HUES48 (cell line): Measurements from ENCODE around the gene KLHL29.

Experiments
- H3K27ac ChIP-seq: one replicate; pipeline ENCODE4 v1.7.0; 2013; ENCODE audit warnings: low read depth, low read length, inconsistent platforms
- H3K27me3 ChIP-seq: 2 replicates; pipeline ENCODE4 v1.6.1; 2013; ENCODE audit warnings: mild to moderate bottlenecking, low read length; ENCODE audit not compliant: control insufficient read depth, insufficient read depth
- H3K36me3 ChIP-seq: 2 replicates; pipeline ENCODE4 v1.6.1; 2013; ENCODE audit warnings: low read length; ENCODE audit not compliant: control insufficient read depth, insufficient read depth
- H3K4me1 ChIP-seq: 2 replicates; pipeline ENCODE4 v1.6.1; 2013; ENCODE audit warnings: mild to moderate bottlenecking, low read length; ENCODE audit not compliant: control insufficient read depth, insufficient read depth
- H3K4me3 ChIP-seq: 2 replicates; pipeline ENCODE4 v1.5.1; 2013; ENCODE audit warnings: mild to moderate bottlenecking, low read depth, low read length
- H3K9ac ChIP-seq: 2 replicates; pipeline ENCODE4 v1.6.1; 2013; ENCODE audit warnings: mild to moderate bottlenecking, low read depth, low read length, moderate library complexity
- H3K9me3 ChIP-seq: 2 replicates; pipeline ENCODE4 v1.6.1; 2013; ENCODE audit warnings: low read length; ENCODE audit not compliant: control insufficient read depth, insufficient read depth

Gene KLHL29

DNA sequence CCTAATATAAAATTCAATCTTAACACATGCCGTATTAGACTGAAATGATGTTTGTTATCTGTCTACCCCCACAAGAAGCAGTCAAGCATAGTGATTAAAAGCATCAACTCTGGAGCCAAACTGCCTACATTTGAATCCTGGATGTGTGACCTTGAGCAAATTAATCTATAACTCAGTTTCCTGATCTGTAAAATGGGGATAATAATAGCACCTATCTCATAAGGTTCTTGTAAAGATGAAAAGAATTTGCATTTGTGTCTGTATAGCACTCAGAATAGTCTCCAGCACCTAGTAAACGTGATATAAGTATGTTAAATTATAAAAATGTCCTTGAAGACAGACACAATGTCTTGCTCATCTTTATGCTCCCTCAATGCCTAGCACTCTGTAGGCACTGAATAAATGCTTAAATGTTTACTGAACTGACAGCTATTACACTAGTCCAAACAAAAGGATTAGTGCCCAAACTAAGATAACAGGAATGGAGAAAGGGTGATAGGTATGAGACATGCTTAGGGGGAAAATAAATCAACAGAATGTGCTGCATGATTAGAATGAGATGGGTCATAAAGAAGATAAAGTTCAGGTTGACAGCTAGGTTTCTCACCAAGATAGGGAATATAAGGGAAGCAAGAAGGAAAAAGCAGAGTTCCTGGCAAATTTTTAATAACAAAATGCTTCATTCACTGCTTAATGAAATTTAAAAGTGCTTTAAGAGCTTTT, 361.3 kb downstream of the KLHL29 start:
- Histone ChIP-seq H3K9me3 (no peaks in the 10 kb centered on the region), H3K27ac (no peak overlapping the region), H3K36me3 (no peaks in the 10 kb centered on the region), H3K27me3 (no peaks in the 10 kb centered on the region), H3K9ac (no peak overlapping the region), H3K4me3 (no peak overlapping the region), H3K4me1 (peaks cover 22% of the 10 kb centered on the region)

DNA sequence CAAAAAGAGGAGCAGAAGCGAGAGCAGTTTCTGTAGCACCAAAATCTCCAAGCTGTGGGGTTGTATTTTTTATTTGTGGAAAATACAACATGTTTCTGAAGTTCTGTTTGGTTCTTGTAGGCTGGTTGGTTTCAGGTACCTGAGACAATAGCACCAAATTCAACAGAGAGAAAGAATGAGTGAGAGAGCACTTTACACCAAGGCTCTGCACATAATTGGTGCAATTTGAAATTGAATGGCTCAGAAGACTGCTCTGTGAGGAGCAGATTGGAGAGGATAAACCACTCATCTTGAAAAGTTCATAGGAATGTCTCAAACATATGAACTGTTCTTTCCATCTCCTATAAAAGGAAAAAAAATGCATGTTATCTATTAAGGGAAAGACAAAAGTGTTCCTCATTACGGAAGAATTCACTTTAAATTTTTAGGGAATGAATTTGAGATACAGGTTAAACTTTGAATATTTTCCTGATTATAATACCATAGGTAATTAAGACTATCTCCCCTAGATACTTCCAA, 366.8 kb downstream of the KLHL29 start:
- Histone ChIP-seq H3K4me3 (peak overlapping the region; percentile 8; the same call in 1 of the 2 replicates), H3K27me3 (no peaks in the 10 kb centered on the region), H3K36me3 (peaks cover 2% of the 10 kb centered on the region; the same call in 1 of the 2 replicates), H3K9ac (0 out of 2 replicates have a peak overlapping the region, but pooled peaks have one; percentile 10), H3K4me1 (peaks cover 44% of the 10 kb centered on the region), H3K27ac (peak overlapping the region; percentile 71), H3K9me3 (no peaks in the 10 kb centered on the region)

DNA sequence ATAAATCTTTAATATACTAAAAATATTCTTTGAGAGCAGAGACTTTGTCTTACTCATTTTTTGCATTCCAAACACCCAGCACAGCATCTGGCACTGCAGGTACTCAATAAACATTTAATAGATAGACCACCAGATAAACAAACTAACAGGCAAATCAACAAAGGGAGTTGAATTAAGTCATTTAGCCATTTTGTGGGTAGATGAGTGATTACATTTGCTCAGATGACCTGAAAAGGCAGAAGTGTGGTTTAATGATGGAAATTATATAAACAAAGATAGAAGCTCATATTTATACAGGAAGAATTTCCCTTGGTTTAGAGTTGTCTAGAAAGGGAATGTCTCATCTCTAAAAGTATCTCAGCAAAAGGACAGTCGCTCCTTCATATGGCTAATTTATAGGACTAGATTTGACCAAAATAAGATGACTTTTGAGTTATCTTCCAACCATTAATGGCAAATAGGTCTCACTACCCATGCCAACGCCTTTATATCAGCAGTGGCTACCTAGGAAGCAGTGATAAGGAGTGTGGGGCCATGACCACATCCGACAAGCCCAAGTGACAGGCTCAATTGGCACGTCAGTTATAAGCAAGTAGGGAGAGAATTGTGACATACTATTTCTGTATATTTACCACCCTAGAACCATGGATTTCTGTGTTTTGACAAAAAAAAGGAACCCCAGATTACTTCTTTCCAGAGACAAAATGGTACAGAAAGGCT, 368.5 kb downstream of the KLHL29 start:
- H3K4me3 ChIP-seq: no peak overlapping the region
- peaks cover 52% of the 10 kb centered on the region for H3K4me1 ChIP-seq
- H3K27ac ChIP-seq: no peak overlapping the region
- H3K27me3 ChIP-seq: no peaks in the 10 kb centered on the region
- no peak overlapping the region for H3K9ac ChIP-seq
- no peaks in the 10 kb centered on the region for H3K9me3 ChIP-seq
- H3K36me3 ChIP-seq: peaks cover 15% of the 10 kb centered on the region

DNA sequence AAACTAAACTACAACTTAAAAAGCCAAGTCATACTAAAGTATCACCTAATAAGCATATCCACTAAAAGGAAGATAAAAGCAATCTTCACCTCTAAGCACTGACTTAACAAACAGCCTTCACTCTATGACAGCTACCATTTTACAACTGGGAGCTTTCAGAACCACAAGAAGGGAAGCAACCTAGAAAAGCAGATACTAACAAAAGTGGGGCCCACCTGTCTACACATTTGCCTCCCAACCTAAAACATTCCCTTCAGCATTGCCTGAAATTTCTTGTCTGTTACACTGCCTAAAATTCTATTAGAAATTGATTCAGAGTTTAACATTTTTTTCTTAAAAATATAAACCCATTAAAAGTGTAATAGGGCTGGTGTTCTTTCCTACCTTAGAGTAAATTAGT, 370.0 kb downstream of the KLHL29 start:
- H3K27me3 ChIP-seq: no peaks in the 10 kb centered on the region
- H3K4me1 ChIP-seq: peaks cover 43% of the 10 kb centered on the region
- no peak overlapping the region for H3K27ac ChIP-seq
- no peak overlapping the region for H3K4me3 ChIP-seq
- H3K9me3 ChIP-seq: no peaks in the 10 kb centered on the region
- H3K36me3 ChIP-seq: peaks cover 15% of the 10 kb centered on the region
- H3K9ac ChIP-seq: no peak overlapping the region

DNA sequence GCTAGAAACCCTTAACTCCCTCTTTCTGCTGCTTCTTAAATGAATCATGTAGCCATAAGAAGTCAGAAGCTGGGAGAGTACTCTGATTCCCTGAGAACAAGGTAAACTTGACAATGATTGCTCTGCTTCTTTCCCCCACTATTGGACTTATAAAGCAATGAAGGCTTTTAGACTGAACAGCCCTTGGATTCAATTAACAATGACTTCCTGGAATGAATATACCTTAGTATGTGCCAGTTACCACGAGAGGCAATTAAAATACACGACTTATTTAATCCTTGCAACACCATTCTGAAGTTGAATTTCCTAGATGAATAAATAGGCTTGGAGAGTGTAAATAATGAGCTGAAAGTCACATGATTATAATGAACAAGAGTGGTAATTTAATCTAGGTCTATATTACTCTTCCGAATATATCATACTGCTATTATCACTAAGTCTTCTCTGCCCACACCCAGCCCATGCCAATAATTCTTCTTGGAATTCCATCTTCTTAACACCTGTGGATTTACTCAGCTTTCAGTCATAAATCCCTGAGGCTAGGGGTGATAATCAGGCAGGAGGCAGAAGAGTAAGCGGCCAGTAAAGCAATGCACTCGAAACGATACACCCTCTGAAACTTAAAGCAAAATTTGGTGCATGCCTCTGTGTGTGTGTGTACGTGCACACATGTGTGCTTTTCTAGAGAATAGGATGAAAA, 371.8 kb downstream of the KLHL29 start:
- H3K36me3 ChIP-seq: peaks cover 20% of the 10 kb centered on the region
- peaks cover 26% of the 10 kb centered on the region for H3K4me1 ChIP-seq
- H3K4me3 ChIP-seq: no peak overlapping the region

DNA sequence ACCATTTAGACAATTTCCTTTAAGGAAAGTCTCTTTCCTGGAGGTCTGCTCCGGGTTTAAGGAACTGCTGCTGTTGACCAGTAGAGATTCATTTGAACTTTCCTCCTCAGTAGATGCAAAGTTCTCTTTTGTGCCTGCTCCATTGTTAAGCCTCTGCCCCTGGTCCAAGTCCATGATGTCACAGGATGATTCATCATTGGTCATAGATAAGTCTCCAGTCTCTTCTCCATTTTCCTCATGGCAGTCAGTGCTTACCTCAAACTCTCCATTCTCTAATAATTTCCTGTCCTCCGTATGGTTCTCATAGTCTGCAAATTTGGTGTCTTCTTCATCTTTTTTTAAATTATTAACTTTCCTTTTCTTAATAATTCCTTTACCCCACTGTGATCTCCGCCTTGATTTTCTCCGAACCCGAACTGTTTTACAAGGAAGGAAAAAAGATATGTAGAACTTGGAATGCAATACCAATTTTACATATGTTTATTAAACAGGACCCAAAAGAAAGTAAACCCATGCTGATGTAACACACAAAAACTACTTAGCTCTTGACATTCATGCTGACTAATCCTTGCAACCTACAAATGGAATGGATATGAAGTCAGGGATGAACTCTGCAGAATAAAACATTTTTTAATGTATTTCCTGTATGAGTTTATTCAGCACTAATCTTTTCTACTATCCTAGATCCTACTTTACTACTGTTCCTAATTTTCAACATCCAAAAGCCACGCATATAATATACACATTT, 372.9 kb downstream of the KLHL29 start:
- H3K4me1 ChIP-seq: peaks cover 21% of the 10 kb centered on the region
- no peak overlapping the region for H3K4me3 ChIP-seq
- H3K27ac ChIP-seq: peak overlapping the region; percentile 64
- H3K36me3 ChIP-seq: peaks cover 24% of the 10 kb centered on the region
- no peak overlapping the region for H3K9ac ChIP-seq
- no peaks in the 10 kb centered on the region for H3K27me3 ChIP-seq
- H3K9me3 ChIP-seq: no peaks in the 10 kb centered on the region

More for the DNA sequence above, 371.8 kb downstream of the KLHL29 start:
- Histone ChIP-seq H3K27ac (no peak overlapping the region), H3K9ac (no peak overlapping the region), H3K9me3 (no peaks in the 10 kb centered on the region), H3K27me3 (no peaks in the 10 kb centered on the region)
